ENCODE results near the gene RNFT2.

- no peak for TF ChIP-seq CTCF (IDR thresholded peaks at IDR 0.05 in 2 of 3, conservative IDR thresholded peaks at IDR 0.05 in 1 of 3; ENCODE audit: borderline replicate concordance in 1 of 3, insufficient read depth in 1 of 3, low read depth in 2 of 3, low read length in 2 of 3)
- TF ChIP-seq EZH2phosphoT487 (IDR thresholded peaks at IDR 0.05; ENCODE audit: borderline replicate concordance) = no peak
- TF ChIP-seq FOSL1 (IDR thresholded peaks at IDR 0.05; ENCODE audit: low read depth) = no peak
- no peak for TF ChIP-seq RAD21 (IDR thresholded peaks at IDR 0.05; ENCODE audit: low read depth)
- TF ChIP-seq POLR2A (IDR thresholded peaks at IDR 0.05; ENCODE audit: borderline replicate concordance, extremely low read depth, insufficient read depth, insufficient read length) = no peak
- TF ChIP-seq POLR2AphosphoS5 (IDR thresholded peaks at IDR 0.05; ENCODE audit: low read depth, low read length) = no peak
- TF ChIP-seq REST (IDR thresholded peaks at IDR 0.05; ENCODE audit: low read depth) = no peak
- no peak for TF ChIP-seq YY1 (IDR thresholded peaks at IDR 0.05; ENCODE audit: extremely low read depth, insufficient replicate concordance, low read depth, low read length)
- TF ChIP-seq ZBTB33 (IDR thresholded peaks at IDR 0.05; ENCODE audit: extremely low read depth, insufficient replicate concordance, low read length) = no peak
- no peak for TF ChIP-seq CEBPB (IDR thresholded peaks at IDR 0.05; ENCODE audit: low read depth)
- no peak for TF ChIP-seq EZH2 (IDR thresholded peaks at IDR 0.05)
Measured at GRCh38 chr12:116803013-116803736, 65.1 kb downstream of the RNFT2 start.

All from HCT116 (cell line).